Stomach (tissue), 9 donors: ENCODE data around the gene LDB1. TPM values are rescaled to one million over a fixed set of nuclear protein-coding genes. Genes with fewer than 3 reads are reported as not detected.

Source experiments
- DNase-seq, 2 donors: peaks; one replicate each; pipeline versions ENCODE4 v3.0.0 to v3.0.0-alpha.2; 2013 to 2019
- H3K27ac ChIP-seq, 5 donors: fragments of 200-600 bp in 4 of 5; sonication (generic) in 4 of 5; one replicate each; pipeline ENCODE4 v1.5.1; 2013 to 2019; ENCODE audit warnings: mild to moderate bottlenecking in 1 of 5, moderate library complexity in 1 of 5
- H3K27me3 ChIP-seq, 3 donors: fragments of 200-600 bp; sonication (generic); one replicate each; pipeline ENCODE4 v1.5.1; 2017 to 2019; ENCODE audit warnings: mixed run types in 1 of 3
- H3K36me3 ChIP-seq, 4 donors: fragments of 200-600 bp; sonication (generic); 1 replicate in 3 of 4; 2 replicates in 1 of 4; pipeline ENCODE4 v1.5.1; 2016 to 2019
- H3K4me1 ChIP-seq, 4 donors: fragments of 200-600 bp; sonication (generic); one replicate each; pipeline ENCODE4 v1.5.1; 2016 to 2019
- H3K4me3 ChIP-seq, 4 donors: fragments of 200-600 bp; sonication (generic) in 3 of 4; one replicate each; pipeline ENCODE4 v1.5.1; 2016 to 2019; ENCODE audit warnings: mild to moderate bottlenecking in 1 of 4
- H3K9me3 ChIP-seq, 4 donors: fragments of 200-600 bp; sonication (generic); one replicate each; pipeline ENCODE4 v1.5.1; 2016 to 2019
- EP300 ChIP-seq: sonication (generic); formaldehyde crosslinking; IDR thresholded peaks from one replicate; pipeline ENCODE4 v1.6.1; 2017; ENCODE audit warnings: antibody characterized with exemption
- POLR2A ChIP-seq, 4 donors: fragments of 450-650 bp; IDR thresholded peaks; one replicate each; pipeline ENCODE4 v1.6.1; 2016; ENCODE audit warnings: antibody characterized with exemption in 4 of 4, control low read depth in 2 of 4, mild to moderate bottlenecking in 1 of 4, moderate library complexity in 1 of 4
- POLR2AphosphoS5 ChIP-seq, 3 donors: sonication (generic); formaldehyde crosslinking; IDR thresholded peaks; one replicate each; pipeline ENCODE4 v1.6.1; 2016; ENCODE audit warnings: antibody characterized with exemption in 3 of 3
- WGBS, 5 donors: extraction: QIAGEN DNeasy Blood & Tissue Kit in 3 of 5; methylation state at CpG; one replicate each; pipeline versions ENCODE4 v1.1.5 to v1.1.7; 2013 to 2018; 5-methylcytosine and 5-hydroxymethylcytosine counted together
- intact Hi-C: fragments of 100-400 bp; cut with DNase I; formaldehyde crosslinking; loops from one replicate; pipeline ENCODE4 v1.15.1; 2023; ENCODE audit warnings: low total_unique reads
- polyA plus RNA-seq, 3 donors: library from polyadenylated mRNA; stranded (reverse); fragments of 200-250 nt; gene quantifications; one replicate each; pipeline ENCODE4 v1.2.3, GENCODE V29; 2013
- total RNA-seq, 5 donors: library from RNA; depleted of rRNA; stranded (reverse); fragments of >200 nt; gene quantifications; one replicate each; pipeline versions ENCODE4 v1.1.0 to v1.2.3, GENCODE V29; 2014 to 2016
- TF ChIP-seq, protein P1 (sequence below), 7 experiments: fragments of 450-650 bp in 4 of 7; fragments of 200-600 bp in 3 of 7; sonication (generic) in 3 of 7; IDR thresholded peaks; one replicate each; pipeline ENCODE4 v1.5.1; 2016 to 2019; ENCODE audit warnings: antibody characterized with exemption in 7 of 7, control low read depth in 2 of 7, mild to moderate bottlenecking in 1 of 7
- donor health status: healthy with polysubstance abuse.
- donor health status: Bipolar disorder and iron deficiency.
- donor health status: healthy.

Gene LDB1
- total and polyA plus RNA-seq, 8 donors = 20.4 to 43.7 (median 28.2) TPM

DNA sequence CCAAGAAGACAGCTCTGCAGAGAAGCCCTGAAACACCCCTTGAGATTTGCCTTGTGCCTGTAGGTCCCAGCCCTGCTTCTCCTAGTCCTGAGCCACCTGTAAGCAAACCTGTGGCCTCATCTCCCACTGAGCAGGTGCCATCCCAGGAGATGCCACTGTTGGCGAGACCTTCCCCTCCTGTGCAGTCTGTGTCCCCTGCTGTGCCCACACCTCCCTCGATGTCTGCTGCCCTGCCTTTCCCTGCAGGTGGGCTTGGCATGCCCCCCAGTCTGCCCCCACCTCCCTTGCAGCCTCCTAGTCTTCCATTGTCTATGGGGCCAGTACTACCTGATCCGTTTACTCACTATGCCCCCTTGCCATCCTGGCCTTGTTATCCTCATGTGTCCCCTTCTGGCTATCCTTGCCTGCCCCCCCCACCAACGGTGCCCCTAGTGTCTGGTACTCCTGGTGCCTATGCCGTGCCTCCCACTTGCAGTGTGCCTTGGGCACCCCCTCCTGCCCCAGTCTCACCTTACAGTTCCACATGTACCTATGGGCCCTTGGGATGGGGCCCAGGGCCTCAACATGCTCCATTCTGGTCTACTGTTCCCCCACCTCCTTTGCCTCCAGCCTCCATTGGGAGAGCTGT, 20.9 kb upstream of the LDB1 start:
- peaks cover 59 to 87% (median 85%) of the 10 kb centered on the region in 4 donors for H3K36me3 ChIP-seq
- TF ChIP-seq EP300 = no peak
- no peak for TF ChIP-seq POLR2AphosphoS5 (IDR thresholded peaks at IDR 0.05)
- TF ChIP-seq POLR2A (IDR thresholded peaks at IDR 0.05) = no peak
- TF ChIP-seq, protein P1, sequence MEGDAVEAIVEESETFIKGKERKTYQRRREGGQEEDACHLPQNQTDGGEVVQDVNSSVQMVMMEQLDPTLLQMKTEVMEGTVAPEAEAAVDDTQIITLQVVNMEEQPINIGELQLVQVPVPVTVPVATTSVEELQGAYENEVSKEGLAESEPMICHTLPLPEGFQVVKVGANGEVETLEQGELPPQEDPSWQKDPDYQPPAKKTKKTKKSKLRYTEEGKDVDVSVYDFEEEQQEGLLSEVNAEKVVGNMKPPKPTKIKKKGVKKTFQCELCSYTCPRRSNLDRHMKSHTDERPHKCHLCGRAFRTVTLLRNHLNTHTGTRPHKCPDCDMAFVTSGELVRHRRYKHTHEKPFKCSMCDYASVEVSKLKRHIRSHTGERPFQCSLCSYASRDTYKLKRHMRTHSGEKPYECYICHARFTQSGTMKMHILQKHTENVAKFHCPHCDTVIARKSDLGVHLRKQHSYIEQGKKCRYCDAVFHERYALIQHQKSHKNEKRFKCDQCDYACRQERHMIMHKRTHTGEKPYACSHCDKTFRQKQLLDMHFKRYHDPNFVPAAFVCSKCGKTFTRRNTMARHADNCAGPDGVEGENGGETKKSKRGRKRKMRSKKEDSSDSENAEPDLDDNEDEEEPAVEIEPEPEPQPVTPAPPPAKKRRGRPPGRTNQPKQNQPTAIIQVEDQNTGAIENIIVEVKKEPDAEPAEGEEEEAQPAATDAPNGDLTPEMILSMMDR (IDR thresholded peaks at IDR 0.05) = no peak
- no peaks in the 10 kb centered on the region for H3K9me3 ChIP-seq
- peaks cover 0 to 14% (median 7%) of the 10 kb centered on the region in 4 donors for H3K4me1 ChIP-seq
- DNase-seq = no peak
- H3K27me3 ChIP-seq = no peaks in the 10 kb centered on the region
- 88 to 97% (median 95%) methylated on average over 5 of the region's 5 CpGs for WGBS, 5 donors
- H3K27ac ChIP-seq = no peak overlapping the region
- intact Hi-C loops = no loop called here
- H3K4me3 ChIP-seq = no peak overlapping the region

DNA sequence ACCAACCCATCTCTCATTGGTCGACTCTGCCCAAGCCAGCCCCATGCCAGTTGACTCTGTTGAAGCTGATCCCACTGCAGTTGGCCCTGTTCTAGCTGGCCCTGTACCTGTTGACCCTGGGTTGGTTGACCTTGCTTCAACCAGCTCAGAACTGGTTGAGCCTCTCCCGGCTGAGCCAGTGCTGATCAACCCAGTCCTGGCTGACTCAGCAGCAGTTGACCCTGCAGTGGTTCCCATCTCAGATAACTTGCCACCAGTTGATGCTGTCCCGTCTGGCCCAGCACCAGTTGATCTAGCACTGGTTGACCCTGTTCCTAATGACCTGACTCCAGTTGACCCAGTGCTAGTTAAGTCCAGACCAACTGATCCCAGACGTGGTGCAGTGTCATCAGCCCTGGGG, 20.1 kb upstream of the LDB1 start:
- Histone ChIP-seq H3K27ac (no peak overlapping the region), H3K36me3 (peaks cover 54 to 80% (median 78%) of the 10 kb centered on the region in 4 donors), H3K4me1 (peaks cover 0 to 22% (median 14%) of the 10 kb centered on the region in 4 donors), H3K4me3 (no peak overlapping the region), H3K9me3 (no peaks in the 10 kb centered on the region), H3K27me3 (no peaks in the 10 kb centered on the region)
- DNase-seq = no peak
- WGBS, 5 donors = 72 to 89% (median 83%) methylated on average over 2 to 4 of the region's 4 CpGs
- TF ChIP-seq, protein P1 (IDR thresholded peaks at IDR 0.05) = no peak
- TF ChIP-seq EP300 (no peak), POLR2A (IDR thresholded peaks at IDR 0.05) (no peak), POLR2AphosphoS5 (IDR thresholded peaks at IDR 0.05) (no peak)
- intact Hi-C loops = no loop called here

- WGBS, 5 donors = 94 to 95% (median 95%) methylated on average over 13 to 15 of the region's 15 CpGs
Measured at GRCh38 chr10:102139281-102140110, 19.3 kb upstream of the LDB1 start.

GRCh38 chr10:102135956-102136526, 15.9 kb upstream of the LDB1 start:
- intact Hi-C loops = no loop called here
- H3K27me3 ChIP-seq = no peaks in the 10 kb centered on the region
- H3K4me1 ChIP-seq = peaks cover 16 to 45% (median 34%) of the 10 kb centered on the region in 4 donors
- peaks cover 34 to 38% (median 37%) of the 10 kb centered on the region in 4 donors for H3K36me3 ChIP-seq
- H3K9me3 ChIP-seq = no peaks in the 10 kb centered on the region
- WGBS, 5 donors = 64 to 74% (median 68%) methylated on average over 7 of the region's 7 CpGs
- H3K4me3 ChIP-seq = no peak overlapping the region
- H3K27ac ChIP-seq = no peak overlapping the region
- DNase-seq = no peak
- no peak for TF ChIP-seq EP300
- TF ChIP-seq, protein P1 (IDR thresholded peaks at IDR 0.05) = no peak
- TF ChIP-seq POLR2A (IDR thresholded peaks at IDR 0.05) = no peak
- TF ChIP-seq POLR2AphosphoS5 (IDR thresholded peaks at IDR 0.05) = no peak

More at GRCh38 chr10:102139281-102140110, 19.3 kb upstream of the LDB1 start:
- H3K4me1 ChIP-seq = peaks cover 7 to 29% (median 20%) of the 10 kb centered on the region in 4 donors
- no peaks in the 10 kb centered on the region for H3K27me3 ChIP-seq
- H3K27ac ChIP-seq = no peak overlapping the region
- H3K36me3 ChIP-seq = peaks cover 48 to 73% (median 71%) of the 10 kb centered on the region in 4 donors
- no peak overlapping the region for H3K4me3 ChIP-seq
- DNase-seq = no peak
- TF ChIP-seq POLR2A (IDR thresholded peaks at IDR 0.05) = no peak
- no peak for TF ChIP-seq POLR2AphosphoS5 (IDR thresholded peaks at IDR 0.05)
- TF ChIP-seq, protein P1 (IDR thresholded peaks at IDR 0.05) = no peak
- no peak for TF ChIP-seq EP300
- H3K9me3 ChIP-seq = no peaks in the 10 kb centered on the region
- intact Hi-C loops = no loop called here
